CD14-positive monocyte (primary cell): ENCODE data around the gene SLC12A7. TPM values are rescaled to one million over a fixed set of nuclear protein-coding genes. Genes with fewer than 3 reads are reported as not detected.

Source experiments
- DNase-seq, 3 donors: peaks; one replicate each; pipeline ENCODE4 v3.0.0-alpha.2; 2011 to 2022
- H2AFZ ChIP-seq: 2 replicates; pipeline ENCODE4 v1.6.0; 2012; ENCODE audit warnings: mild to moderate bottlenecking, low read depth, low read length, inconsistent platforms; ENCODE audit not compliant: insufficient read depth, poor library complexity, severe bottlenecking
- H3K27ac ChIP-seq, 2 donors: 1 replicate in 1 of 2; 2 replicates in 1 of 2; pipeline ENCODE4 v1.5.1; 2012 to 2013; ENCODE audit warnings: low read length in 2 of 2, control low read depth in 1 of 2, inconsistent platforms in 1 of 2, low read depth in 1 of 2, mild to moderate bottlenecking in 1 of 2
- H3K27me3 ChIP-seq, 2 donors: one replicate each; pipeline versions ENCODE4 v1.6.0 to v1.6.1; 2011 to 2013; ENCODE audit warnings: low read length in 2 of 2; ENCODE audit not compliant: control insufficient read depth in 2 of 2, insufficient read depth in 2 of 2
- H3K36me3 ChIP-seq, 2 donors: replicated peaks in 1 of 2; 1 replicate in 1 of 2; 2 replicates in 1 of 2; pipeline versions ENCODE4 v1.5.1 to v1.6.1; 2012 to 2013; ENCODE audit warnings: low read length in 2 of 2, control low read depth in 1 of 2, inconsistent platforms in 1 of 2, mild to moderate bottlenecking in 1 of 2; ENCODE audit not compliant: insufficient read depth in 2 of 2, control insufficient read depth in 1 of 2
- H3K4me1 ChIP-seq, 2 donors: 1 replicate in 1 of 2; 2 replicates in 1 of 2; pipeline versions ENCODE4 v1.5.1 to v1.6.1; 2012 to 2013; ENCODE audit warnings: low read length in 2 of 2, control low read depth in 1 of 2, inconsistent platforms in 1 of 2, mild to moderate bottlenecking in 1 of 2, moderate library complexity in 1 of 2; ENCODE audit not compliant: insufficient read depth in 2 of 2, control insufficient read depth in 1 of 2
- H3K4me2 ChIP-seq: replicated peaks from 2 replicates; pipeline ENCODE3; 2012; ENCODE audit warnings: low read length, moderate library complexity, mild to moderate bottlenecking; ENCODE audit not compliant: poor library complexity, severe bottlenecking; ENCODE audit errors: extremely low read depth
- H3K4me3 ChIP-seq, 3 experiments: fragments of 200-600 bp in 1 of 3; sonication (generic) in 1 of 3; replicated peaks in 1 of 3; 1 replicate in 2 of 3; 2 replicates in 1 of 3; pipeline ENCODE4 v1.5.1; 2011 to 2013; ENCODE audit warnings: low read length in 3 of 3, mild to moderate bottlenecking in 3 of 3, control low read depth in 2 of 3, low read depth in 2 of 3, inconsistent platforms in 1 of 3, moderate library complexity in 1 of 3
- H3K79me2 ChIP-seq: 2 replicates; pipeline ENCODE4 v1.6.0; 2012; ENCODE audit warnings: mild to moderate bottlenecking, control low read depth, inconsistent platforms, low read length, moderate library complexity; ENCODE audit not compliant: insufficient read depth
- H3K9ac ChIP-seq: 2 replicates; pipeline ENCODE4 v1.6.0; 2017; ENCODE audit warnings: low read length, mild to moderate bottlenecking; ENCODE audit not compliant: insufficient read depth, poor library complexity, severe bottlenecking
- H3K9me3 ChIP-seq, 2 donors: replicated peaks in 1 of 2; 1 replicate in 1 of 2; 2 replicates in 1 of 2; pipeline versions ENCODE4 v1.5.1 to v1.6.1; 2012 to 2013; ENCODE audit warnings: low read length in 2 of 2, control low read depth in 1 of 2; ENCODE audit not compliant: control insufficient read depth in 1 of 2, insufficient read depth in 1 of 2
- H4K20me1 ChIP-seq: 2 replicates; pipeline ENCODE4 v1.6.0; 2012; ENCODE audit warnings: mild to moderate bottlenecking, low read length, control low read depth, moderate library complexity; ENCODE audit not compliant: insufficient read depth
- H3K27ac Mint-ChIP-seq, 7 donors: one replicate each; pipeline ENCODE4 v1.8.0; 2020; ENCODE audit warnings: mild to moderate bottlenecking in 7 of 7, mixed read lengths in 7 of 7, moderate library complexity in 6 of 7, inconsistent platforms in 2 of 7
- H3K27me3 Mint-ChIP-seq, 3 donors: one replicate each; pipeline ENCODE4 v1.8.0; 2021 to 2022; ENCODE audit warnings: low read depth in 3 of 3, mild to moderate bottlenecking in 3 of 3, mixed read lengths in 3 of 3, moderate library complexity in 3 of 3, inconsistent platforms in 1 of 3
- H3K36me3 Mint-ChIP-seq, 2 donors: one replicate each; pipeline ENCODE4 v1.8.0; 2020; ENCODE audit warnings: mixed read lengths in 2 of 2, inconsistent platforms in 1 of 2, mild to moderate bottlenecking in 1 of 2
- H3K4me1 Mint-ChIP-seq: one replicate; pipeline ENCODE4 v1.8.0; 2020; ENCODE audit warnings: mild to moderate bottlenecking, mixed read lengths
- H3K4me3 Mint-ChIP-seq, 2 donors: one replicate each; pipeline ENCODE4 v1.8.0; 2020; ENCODE audit warnings: mild to moderate bottlenecking in 2 of 2, mixed read lengths in 2 of 2, moderate library complexity in 1 of 2
- H3K9me3 Mint-ChIP-seq, 7 donors: one replicate each; pipeline ENCODE4 v1.8.0; 2020 to 2022; ENCODE audit warnings: mixed read lengths in 7 of 7, mild to moderate bottlenecking in 6 of 7, moderate library complexity in 6 of 7, inconsistent platforms in 2 of 7
- CTCF ChIP-seq: fragments of 200-600 bp; IDR thresholded peaks from one replicate; pipeline ENCODE4 v1.8.0; 2022; ENCODE audit warnings: antibody characterized with exemption, mild to moderate bottlenecking
- WGBS: methylation state at CpG from one replicate; pipeline ENCODE4 v1.1.5; 2013; ENCODE audit warnings: missing lambda C conversion rate; ENCODE audit not compliant: insufficient coverage; 5-methylcytosine and 5-hydroxymethylcytosine counted together
- intact Hi-C, 2 donors: fragments of 100-400 bp; cut with micrococcal nuclease; formaldehyde crosslinking; loops; one replicate each; pipeline versions ENCODE4 v1.15.0 to v1.15.1; 2023
- polyA plus RNA-seq, 3 donors: library from polyadenylated mRNA; depleted of rRNA in 1 of 3; unstranded in 2 of 3; stranded (reverse) in 1 of 3; fragments of 300-500 nt in 2 of 3; fragments of >200 nt in 1 of 3; fragmentation: Illumina TruSeq in 2 of 3; gene quantifications; 1 replicate in 2 of 3; 2 replicates in 1 of 3; pipeline ENCODE4 v1.2.3, GENCODE V29; 2012 to 2021

Gene SLC12A7
- polyA plus RNA-seq, 3 donors, result 8.2 to 31.2 (median 12.5) TPM

GRCh38 chr5:1066676-1067075, 45.2 kb downstream of the SLC12A7 start:
- peak overlapping the region in 3 of 7 donors; percentile 3 to 81 (median 4) for H3K27ac Mint-ChIP-seq
- intact Hi-C loops, result no loop called here

GRCh38 chr5:1065891-1066650, 45.8 kb downstream of the SLC12A7 start:
- no peaks in the 10 kb centered on the region for H3K9me3 Mint-ChIP-seq
- Histone ChIP-seq H3K27ac (no peak overlapping the region), H3K4me2 (no peak overlapping the region), H4K20me1 (peaks cover 32% of the 10 kb centered on the region), H3K27me3 (no peaks in the 10 kb centered on the region), H2AFZ (no peak overlapping the region), H3K4me1 (no peaks in the 10 kb centered on the region), H3K4me3 (no peak overlapping the region), H3K9ac (no peak overlapping the region), H3K36me3 (peaks cover 17 to 23% of the 10 kb centered on the region in 2 donors), H3K79me2 (no peaks in the 10 kb centered on the region), H3K9me3 (no peaks in the 10 kb centered on the region)
- intact Hi-C loops, result no loop called here
- no peak for TF ChIP-seq CTCF
- H3K27me3 Mint-ChIP-seq, result no peaks in the 10 kb centered on the region
- no peaks in the 10 kb centered on the region for H3K4me1 Mint-ChIP-seq
- DNase-seq, result no peak
- peak overlapping the region in 2 of 7 donors; percentile 3 to 4 for H3K27ac Mint-ChIP-seq
- peaks cover 33 to 48% of the 10 kb centered on the region in 2 donors for H3K36me3 Mint-ChIP-seq
- no peak overlapping the region for H3K4me3 Mint-ChIP-seq
- WGBS, result 97% methylated on average over 13 of the region's 16 CpGs

More at GRCh38 chr5:1066676-1067075, 45.2 kb downstream of the SLC12A7 start:
- 96% methylated on average over 11 of the region's 12 CpGs for WGBS
- Histone ChIP-seq H3K4me2 (no peak overlapping the region), H3K36me3 (peaks cover 17 to 23% of the 10 kb centered on the region in 2 donors), H3K79me2 (no peaks in the 10 kb centered on the region), H3K9me3 (no peaks in the 10 kb centered on the region), H4K20me1 (peaks cover 32% of the 10 kb centered on the region), H3K9ac (no peak overlapping the region), H3K27me3 (no peaks in the 10 kb centered on the region), H3K4me3 (no peak overlapping the region), H3K4me1 (no peaks in the 10 kb centered on the region), H2AFZ (no peak overlapping the region), H3K27ac (no peak overlapping the region)
- no peak overlapping the region for H3K4me3 Mint-ChIP-seq
- TF ChIP-seq CTCF, result no peak
- H3K27me3 Mint-ChIP-seq, result no peaks in the 10 kb centered on the region
- no peaks in the 10 kb centered on the region for H3K4me1 Mint-ChIP-seq
- peaks cover 33 to 44% of the 10 kb centered on the region in 2 donors for H3K36me3 Mint-ChIP-seq
- no peaks in the 10 kb centered on the region for H3K9me3 Mint-ChIP-seq
- no peak for DNase-seq
